ENCODE data around the gene RBM22. TPM values are rescaled to one million over a fixed set of nuclear protein-coding genes. Genes with fewer than 3 reads are reported as not detected.

The RBM22 gene
- polyA plus RNA-seq, 1 donor from 2014 or later: 67.9 TPM

DNA sequence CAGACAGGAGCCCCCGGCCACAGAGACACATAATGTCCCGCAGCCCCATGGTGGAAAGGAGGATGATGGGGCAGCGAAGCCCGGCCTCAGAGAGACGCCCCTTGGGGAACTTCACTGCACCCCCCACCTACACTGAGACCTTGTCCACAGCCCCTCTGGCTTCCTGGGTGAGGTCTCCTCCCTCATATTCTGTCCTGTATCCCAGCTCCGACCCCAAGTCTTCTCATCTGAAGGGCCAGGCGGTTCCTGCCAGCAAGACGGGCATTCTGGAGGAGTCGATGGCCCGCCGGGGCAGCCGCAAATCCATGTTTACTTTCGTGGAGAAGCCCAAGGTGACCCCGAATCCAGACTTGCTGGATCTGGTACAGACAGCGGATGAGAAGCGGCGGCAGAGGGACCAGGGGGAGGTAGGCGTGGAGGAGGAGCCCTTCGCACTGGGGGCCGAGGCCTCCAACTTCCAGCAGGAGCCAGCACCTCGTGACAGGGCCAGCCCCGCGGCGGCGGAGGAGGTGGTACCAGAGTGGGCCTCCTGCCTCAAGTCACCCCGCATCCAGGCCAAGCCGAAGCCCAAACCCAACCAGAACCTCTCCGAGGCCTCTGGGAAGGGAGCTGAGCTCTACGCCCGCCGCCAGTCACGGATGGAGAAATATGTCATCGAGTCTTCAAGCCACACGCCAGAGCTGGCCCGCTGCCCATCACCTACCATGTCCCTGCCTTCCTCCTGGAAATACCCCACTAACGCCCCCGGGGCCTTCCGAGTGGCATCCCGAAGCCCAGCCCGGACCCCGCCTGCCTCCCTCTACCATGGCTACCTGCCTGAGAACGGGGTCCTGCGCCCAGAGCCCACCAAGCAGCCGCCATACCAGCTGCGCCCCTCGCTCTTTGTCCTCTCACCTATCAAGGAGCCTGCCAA is 51.5 kb downstream of the RBM22 start:
- no peak overlapping the region for H3K4me2 ChIP-seq (ENCODE audit: low read length)
- H3K4me3 ChIP-seq (ENCODE audit: low read length): no peak overlapping the region
- H3K79me2 ChIP-seq (replicated peaks; ENCODE audit: insufficient read depth, low read length): no peaks in the 10 kb centered on the region
- H3F3A ChIP-seq (ENCODE audit: insufficient read depth, low read length, poor library complexity, severe bottlenecking): no peaks in the 10 kb centered on the region
- H3K9me3 ChIP-seq (ENCODE audit: low read length): no peaks in the 10 kb centered on the region
- H3K36me3 ChIP-seq (ENCODE audit: insufficient read depth, low read length): no peaks in the 10 kb centered on the region
- H4K20me1 ChIP-seq (ENCODE audit: insufficient read depth): no peaks in the 10 kb centered on the region
- H2AFZ ChIP-seq (ENCODE audit: low read depth, low read length): no peak overlapping the region
- H3K27me3 ChIP-seq (ENCODE audit: insufficient read depth, low read depth, low read length): no peaks in the 10 kb centered on the region
- H3K9ac ChIP-seq (ENCODE audit: low read length): no peak overlapping the region
- TF ChIP-seq, protein P1, sequence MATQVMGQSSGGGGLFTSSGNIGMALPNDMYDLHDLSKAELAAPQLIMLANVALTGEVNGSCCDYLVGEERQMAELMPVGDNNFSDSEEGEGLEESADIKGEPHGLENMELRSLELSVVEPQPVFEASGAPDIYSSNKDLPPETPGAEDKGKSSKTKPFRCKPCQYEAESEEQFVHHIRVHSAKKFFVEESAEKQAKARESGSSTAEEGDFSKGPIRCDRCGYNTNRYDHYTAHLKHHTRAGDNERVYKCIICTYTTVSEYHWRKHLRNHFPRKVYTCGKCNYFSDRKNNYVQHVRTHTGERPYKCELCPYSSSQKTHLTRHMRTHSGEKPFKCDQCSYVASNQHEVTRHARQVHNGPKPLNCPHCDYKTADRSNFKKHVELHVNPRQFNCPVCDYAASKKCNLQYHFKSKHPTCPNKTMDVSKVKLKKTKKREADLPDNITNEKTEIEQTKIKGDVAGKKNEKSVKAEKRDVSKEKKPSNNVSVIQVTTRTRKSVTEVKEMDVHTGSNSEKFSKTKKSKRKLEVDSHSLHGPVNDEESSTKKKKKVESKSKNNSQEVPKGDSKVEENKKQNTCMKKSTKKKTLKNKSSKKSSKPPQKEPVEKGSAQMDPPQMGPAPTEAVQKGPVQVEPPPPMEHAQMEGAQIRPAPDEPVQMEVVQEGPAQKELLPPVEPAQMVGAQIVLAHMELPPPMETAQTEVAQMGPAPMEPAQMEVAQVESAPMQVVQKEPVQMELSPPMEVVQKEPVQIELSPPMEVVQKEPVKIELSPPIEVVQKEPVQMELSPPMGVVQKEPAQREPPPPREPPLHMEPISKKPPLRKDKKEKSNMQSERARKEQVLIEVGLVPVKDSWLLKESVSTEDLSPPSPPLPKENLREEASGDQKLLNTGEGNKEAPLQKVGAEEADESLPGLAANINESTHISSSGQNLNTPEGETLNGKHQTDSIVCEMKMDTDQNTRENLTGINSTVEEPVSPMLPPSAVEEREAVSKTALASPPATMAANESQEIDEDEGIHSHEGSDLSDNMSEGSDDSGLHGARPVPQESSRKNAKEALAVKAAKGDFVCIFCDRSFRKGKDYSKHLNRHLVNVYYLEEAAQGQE (IDR thresholded peaks at IDR 0.05; ENCODE audit: borderline replicate concordance): no peak
- no peak for TF ChIP-seq EZH2 (IDR thresholded peaks at IDR 0.05; ENCODE audit: borderline replicate concordance, insufficient read depth, low read length, poor library complexity, severe bottlenecking)
- TF ChIP-seq EP300 (conservative IDR thresholded peaks at IDR 0.05; ENCODE audit: poor library complexity, severe bottlenecking): no peak
- no peak for TF ChIP-seq TAF1 (IDR thresholded peaks at IDR 0.05; ENCODE audit: low read depth)
- TF ChIP-seq, protein P2, sequence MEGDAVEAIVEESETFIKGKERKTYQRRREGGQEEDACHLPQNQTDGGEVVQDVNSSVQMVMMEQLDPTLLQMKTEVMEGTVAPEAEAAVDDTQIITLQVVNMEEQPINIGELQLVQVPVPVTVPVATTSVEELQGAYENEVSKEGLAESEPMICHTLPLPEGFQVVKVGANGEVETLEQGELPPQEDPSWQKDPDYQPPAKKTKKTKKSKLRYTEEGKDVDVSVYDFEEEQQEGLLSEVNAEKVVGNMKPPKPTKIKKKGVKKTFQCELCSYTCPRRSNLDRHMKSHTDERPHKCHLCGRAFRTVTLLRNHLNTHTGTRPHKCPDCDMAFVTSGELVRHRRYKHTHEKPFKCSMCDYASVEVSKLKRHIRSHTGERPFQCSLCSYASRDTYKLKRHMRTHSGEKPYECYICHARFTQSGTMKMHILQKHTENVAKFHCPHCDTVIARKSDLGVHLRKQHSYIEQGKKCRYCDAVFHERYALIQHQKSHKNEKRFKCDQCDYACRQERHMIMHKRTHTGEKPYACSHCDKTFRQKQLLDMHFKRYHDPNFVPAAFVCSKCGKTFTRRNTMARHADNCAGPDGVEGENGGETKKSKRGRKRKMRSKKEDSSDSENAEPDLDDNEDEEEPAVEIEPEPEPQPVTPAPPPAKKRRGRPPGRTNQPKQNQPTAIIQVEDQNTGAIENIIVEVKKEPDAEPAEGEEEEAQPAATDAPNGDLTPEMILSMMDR (IDR thresholded peaks at IDR 0.05; ENCODE audit: poor library complexity, severe bottlenecking): no peak
- no peak for TF ChIP-seq MXI1 (conservative IDR thresholded peaks at IDR 0.05; ENCODE audit: poor library complexity, severe bottlenecking)
- no peak for TF ChIP-seq SMC3 (conservative IDR thresholded peaks at IDR 0.05; ENCODE audit: poor library complexity)
- TF ChIP-seq RAD21 (conservative IDR thresholded peaks at IDR 0.05): no peak
- TF ChIP-seq POLR2AphosphoS5 (IDR thresholded peaks at IDR 0.05): no peak
- no peak overlapping the region for H3K27ac ChIP-seq (ENCODE audit: low read length)
- no peaks in the 10 kb centered on the region for H3K9me2 ChIP-seq (ENCODE audit: insufficient read depth, low read length)

DNA sequence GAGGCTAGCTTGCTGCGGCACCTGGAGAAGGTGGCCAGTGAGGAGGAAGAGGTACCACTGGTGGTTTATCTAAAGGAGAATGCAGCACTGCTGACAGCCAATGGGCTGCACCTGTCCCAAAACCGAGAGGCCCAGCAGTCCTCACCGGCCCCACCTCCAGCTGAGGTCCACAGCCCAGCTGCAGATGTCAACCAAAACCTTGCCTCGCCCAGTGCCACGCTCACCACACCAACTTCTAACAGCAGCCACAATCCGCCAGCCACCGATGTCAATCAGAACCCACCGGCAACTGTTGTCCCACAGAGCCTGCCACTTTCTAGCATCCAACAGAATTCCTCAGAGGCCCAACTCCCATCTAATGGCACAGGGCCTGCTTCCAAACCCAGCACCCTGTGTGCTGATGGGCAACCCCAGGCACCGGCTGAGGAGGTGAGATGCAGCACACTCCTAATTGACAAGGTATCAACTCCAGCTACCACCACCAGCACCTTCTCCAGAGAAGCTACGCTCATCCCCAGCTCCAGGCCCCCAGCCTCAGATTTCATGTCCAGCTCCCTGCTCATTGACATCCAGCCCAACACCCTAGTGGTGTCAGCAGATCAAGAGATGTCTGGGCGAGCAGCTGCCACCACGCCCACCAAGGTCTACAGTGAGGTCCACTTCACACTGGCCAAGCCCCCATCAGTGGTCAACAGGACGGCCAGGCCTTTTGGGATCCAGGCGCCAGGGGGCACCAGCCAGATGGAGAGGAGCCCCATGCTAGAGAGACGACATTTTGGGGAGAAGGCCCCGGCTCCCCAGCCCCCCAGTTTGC is 52.4 kb downstream of the RBM22 start:
- H3F3A ChIP-seq (ENCODE audit: insufficient read depth, low read length, poor library complexity, severe bottlenecking): no peaks in the 10 kb centered on the region

More for the DNA sequence above, 52.4 kb downstream of the RBM22 start:
- no peak overlapping the region for H3K4me3 ChIP-seq (ENCODE audit: low read length)
- H4K20me1 ChIP-seq (ENCODE audit: insufficient read depth): no peaks in the 10 kb centered on the region
- no peak overlapping the region for H2AFZ ChIP-seq (ENCODE audit: low read depth, low read length)
- H3K4me2 ChIP-seq (ENCODE audit: low read length): no peak overlapping the region
- no peaks in the 10 kb centered on the region for H3K79me2 ChIP-seq (replicated peaks; ENCODE audit: insufficient read depth, low read length)
- no peak overlapping the region for H3K9ac ChIP-seq (ENCODE audit: low read length)
- no peaks in the 10 kb centered on the region for H3K27me3 ChIP-seq (ENCODE audit: insufficient read depth, low read depth, low read length)
- H3K9me2 ChIP-seq (ENCODE audit: insufficient read depth, low read length): no peaks in the 10 kb centered on the region
- H3K27ac ChIP-seq (ENCODE audit: low read length): no peak overlapping the region
- no peak for TF ChIP-seq TAF1 (IDR thresholded peaks at IDR 0.05; ENCODE audit: low read depth)
- TF ChIP-seq, protein P1 (IDR thresholded peaks at IDR 0.05; ENCODE audit: borderline replicate concordance): no peak
- TF ChIP-seq, protein P2 (IDR thresholded peaks at IDR 0.05; ENCODE audit: poor library complexity, severe bottlenecking): no peak
- TF ChIP-seq EP300 (conservative IDR thresholded peaks at IDR 0.05; ENCODE audit: poor library complexity, severe bottlenecking): no peak
- H3K36me3 ChIP-seq (ENCODE audit: insufficient read depth, low read length): no peaks in the 10 kb centered on the region
- no peaks in the 10 kb centered on the region for H3K9me3 ChIP-seq (ENCODE audit: low read length)

Measured in neural cell (in vitro differentiated cells).